Measurements from ENCODE around the gene NAA35. TPM values are rescaled to one million over a fixed set of nuclear protein-coding genes. Genes with fewer than 3 reads are reported as not detected.

NAA35 gene
- total and polyA plus RNA-seq, 9 of the 15 experiments (the other 6 are each of a cell fraction or from before 2014, with no cell fraction given) = 17.7 to 43.9 (median 29.0) TPM

DNA sequence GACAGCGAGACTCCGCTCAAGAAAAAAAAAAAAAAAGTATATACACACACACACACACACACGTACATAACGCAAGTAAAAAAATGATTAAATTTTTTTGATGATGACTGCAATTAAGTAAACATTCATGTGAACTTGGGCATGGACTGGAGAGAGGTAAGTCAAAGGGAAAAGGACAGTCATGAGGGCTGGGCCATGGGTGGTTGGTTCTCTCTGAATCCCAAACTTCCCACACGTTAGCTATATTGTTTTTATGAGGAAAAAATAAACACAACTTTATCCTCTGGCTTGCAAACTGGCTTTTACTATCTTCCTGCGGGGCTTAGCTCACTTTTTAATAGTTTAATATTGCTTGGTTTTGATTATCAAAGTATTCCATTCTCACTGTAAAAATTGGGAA, 104.7 kb downstream of the NAA35 start (continued):
- TF ChIP-seq SMARCB1 (IDR thresholded peaks at IDR 0.05; ENCODE audit: insufficient read length, low read depth) (no peak), STAT5B (CRISPR knock-in tag; IDR thresholded peaks at IDR 0.05) (no peak), ZBTB17 (CRISPR knock-in tag; IDR thresholded peaks at IDR 0.05) (no peak), FIP1L1 (IDR thresholded peaks at IDR 0.05; ENCODE audit: low read depth, low read length, poor library complexity, severe bottlenecking) (no peak), CHD2 (IDR thresholded peaks at IDR 0.05; ENCODE audit: low read depth, low read length) (no peak)
- TF ChIP-seq, protein P1, sequence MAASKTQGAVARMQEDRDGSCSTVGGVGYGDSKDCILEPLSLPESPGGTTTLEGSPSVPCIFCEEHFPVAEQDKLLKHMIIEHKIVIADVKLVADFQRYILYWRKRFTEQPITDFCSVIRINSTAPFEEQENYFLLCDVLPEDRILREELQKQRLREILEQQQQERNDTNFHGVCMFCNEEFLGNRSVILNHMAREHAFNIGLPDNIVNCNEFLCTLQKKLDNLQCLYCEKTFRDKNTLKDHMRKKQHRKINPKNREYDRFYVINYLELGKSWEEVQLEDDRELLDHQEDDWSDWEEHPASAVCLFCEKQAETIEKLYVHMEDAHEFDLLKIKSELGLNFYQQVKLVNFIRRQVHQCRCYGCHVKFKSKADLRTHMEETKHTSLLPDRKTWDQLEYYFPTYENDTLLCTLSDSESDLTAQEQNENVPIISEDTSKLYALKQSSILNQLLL (CRISPR knock-in tag; IDR thresholded peaks at IDR 0.05; ENCODE audit: borderline replicate concordance) = no peak
- TF ChIP-seq, protein P2, sequence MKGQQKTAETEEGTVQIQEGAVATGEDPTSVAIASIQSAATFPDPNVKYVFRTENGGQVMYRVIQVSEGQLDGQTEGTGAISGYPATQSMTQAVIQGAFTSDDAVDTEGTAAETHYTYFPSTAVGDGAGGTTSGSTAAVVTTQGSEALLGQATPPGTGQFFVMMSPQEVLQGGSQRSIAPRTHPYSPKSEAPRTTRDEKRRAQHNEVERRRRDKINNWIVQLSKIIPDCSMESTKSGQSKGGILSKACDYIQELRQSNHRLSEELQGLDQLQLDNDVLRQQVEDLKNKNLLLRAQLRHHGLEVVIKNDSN (CRISPR knock-in tag; IDR thresholded peaks at IDR 0.05) = no peak

DNA sequence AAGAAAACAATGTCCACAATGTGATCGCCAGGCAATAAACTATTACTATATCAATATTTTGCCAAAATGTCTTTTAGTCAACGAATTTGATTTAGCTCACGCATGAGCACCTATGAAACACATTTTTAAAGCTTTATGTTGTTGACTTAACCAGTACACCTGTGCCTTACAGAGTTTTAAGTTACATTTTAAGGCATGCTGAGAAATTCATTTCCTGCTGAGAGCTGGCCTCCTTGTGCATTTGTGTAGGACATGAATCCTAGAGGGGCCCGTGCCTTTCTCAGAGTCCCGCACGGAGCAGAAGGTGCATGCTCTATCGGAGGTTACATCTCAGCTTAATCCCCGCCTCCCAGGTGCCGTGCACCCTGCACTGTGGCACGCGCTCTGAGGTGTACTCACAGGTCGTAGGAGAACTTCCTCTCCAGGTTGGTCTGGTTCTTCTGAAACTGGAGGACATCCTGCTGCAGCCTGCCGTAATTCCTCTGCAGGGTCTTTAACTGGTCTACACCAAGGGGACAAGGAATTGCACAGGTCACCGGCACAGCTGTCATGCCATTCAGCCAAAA, 105.2 kb downstream of the NAA35 start:
- no peaks in the 10 kb centered on the region for H3K79me2 ChIP-seq (ENCODE audit: control insufficient read depth, insufficient read depth, low read length)
- H2AFZ ChIP-seq (ENCODE audit: low read depth, low read length) = no peak overlapping the region
- no peaks in the 10 kb centered on the region; a peak in 1 of 5 replicates for H3K4me1 ChIP-seq (replicated peaks in 1 of 2; ENCODE audit: control insufficient read depth in 2 of 2, insufficient read depth in 2 of 2, low read length in 2 of 2)
- no peak overlapping the region for H3K27ac ChIP-seq (ENCODE audit: extremely low read depth, low read depth, low read length)
- POLR2A ChIA-PET = no interaction called here
- CTCF ChIA-PET (ENCODE audit: low intra/inter-chr PET ratio) = no interaction called here
- no peak overlapping the region for H3K4me3 ChIP-seq
- peaks cover 9 to 26% of the 10 kb centered on the region in 2 experiments; a peak in 3 of 5 replicates for H3K27me3 ChIP-seq (ENCODE audit: control insufficient read depth in 2 of 2, insufficient read depth in 2 of 2, low read length in 2 of 2)
- 3% methylated on average over 12 of the region's 14 CpGs for WGBS (ENCODE audit: insufficient coverage, low coverage, missing lambda C conversion rate)
- ATAC-seq (no peak), FAIRE-seq (no peak), DNase-seq (ENCODE audit: extremely low read depth in 1 of 4, low spot score in 3 of 4) (no peak)
- 0 out of 2 replicates have a peak, but pooled peaks cover 5% of the 10 kb centered on the region for H4K20me1 ChIP-seq (replicated peaks; ENCODE audit: control insufficient read depth, insufficient read depth, low read length)
- BruUV-seq (replicated peaks) = no TSS peak
- no peak overlapping the region for H3K4me2 ChIP-seq (ENCODE audit: insufficient read depth, low read length)
- no peaks in the 10 kb centered on the region for H3K9me1 ChIP-seq (ENCODE audit: control insufficient read depth, insufficient read depth, low read length)
- intact Hi-C loops (cut with micrococcal nuclease) (no loop called here), in situ Hi-C loops (cut with MboI) (no loop called here)
- H3K9ac ChIP-seq (ENCODE audit: insufficient read depth in 1 of 2, low read depth in 2 of 2, low read length in 2 of 2) = no peak overlapping the region
- H3K9me3 ChIP-seq (replicated peaks; ENCODE audit: control insufficient read depth, insufficient read depth, low read depth, low read length) = no peaks in the 10 kb centered on the region
- no peaks in the 10 kb centered on the region for H3K36me3 ChIP-seq (ENCODE audit: control insufficient read depth, insufficient read depth, low read length)
- TF ChIP-seq SMARCE1 (IDR thresholded peaks at IDR 0.05) (no peak), ESRRB (CRISPR knock-in tag; IDR thresholded peaks at IDR 0.05; ENCODE audit: borderline replicate concordance) (no peak), CHCHD3 (CRISPR knock-in tag; IDR thresholded peaks at IDR 0.05) (no peak), BHLHE40 (IDR thresholded peaks at IDR 0.05; ENCODE audit: low read length) (no peak), MTA3 (IDR thresholded peaks at IDR 0.05; ENCODE audit: borderline replicate concordance) (no peak), ZNF212 (CRISPR knock-in tag; IDR thresholded peaks at IDR 0.05) (no peak)
- TF ChIP-seq, protein P3, sequence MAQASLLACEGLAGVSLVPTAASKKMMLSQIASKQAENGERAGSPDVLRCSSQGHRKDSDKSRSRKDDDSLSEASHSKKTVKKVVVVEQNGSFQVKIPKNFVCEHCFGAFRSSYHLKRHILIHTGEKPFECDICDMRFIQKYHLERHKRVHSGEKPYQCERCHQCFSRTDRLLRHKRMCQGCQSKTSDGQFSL (CRISPR knock-in tag; IDR thresholded peaks at IDR 0.05) = no peak
- TF ChIP-seq, protein P3 (tag; IDR thresholded peaks at IDR 0.05) = no peak
- TF ChIP-seq, protein P4, sequence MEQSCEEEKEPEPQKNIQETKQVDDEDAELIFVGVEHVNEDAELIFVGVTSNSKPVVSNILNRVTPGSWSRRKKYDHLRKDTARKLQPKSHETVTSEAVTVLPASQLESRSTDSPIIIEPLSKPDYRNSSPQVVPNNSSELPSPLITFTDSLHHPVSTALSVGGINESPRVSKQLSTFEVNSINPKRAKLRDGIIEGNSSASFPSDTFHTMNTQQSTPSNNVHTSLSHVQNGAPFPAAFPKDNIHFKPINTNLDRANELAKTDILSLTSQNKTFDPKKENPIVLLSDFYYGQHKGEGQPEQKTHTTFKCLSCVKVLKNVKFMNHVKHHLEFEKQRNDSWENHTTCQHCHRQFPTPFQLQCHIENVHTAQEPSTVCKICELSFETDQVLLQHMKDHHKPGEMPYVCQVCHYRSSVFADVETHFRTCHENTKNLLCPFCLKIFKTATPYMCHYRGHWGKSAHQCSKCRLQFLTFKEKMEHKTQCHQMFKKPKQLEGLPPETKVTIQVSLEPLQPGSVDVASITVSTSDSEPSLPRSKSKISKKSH (CRISPR knock-in tag; IDR thresholded peaks at IDR 0.05) = no peak
